Gastroesophageal sphincter (tissue), 3 donors: ENCODE results near the gene GLT1D1.

Source experiments
- CTCF ChIP-seq, 4 experiments: fragments of 200-600 bp in 2 of 4; fragments of 450-650 bp in 2 of 4; sonication (generic) in 1 of 4; IDR thresholded peaks; one replicate each; pipeline ENCODE4 v1.5.1; 2017 to 2019; ENCODE audit warnings: antibody characterized with exemption in 4 of 4, mild to moderate bottlenecking in 2 of 4, moderate library complexity in 2 of 4
- POLR2A ChIP-seq, 2 donors: fragments of 450-650 bp; IDR thresholded peaks; one replicate each; pipeline ENCODE4 v1.6.1; 2017; ENCODE audit warnings: antibody characterized with exemption in 2 of 2, mild to moderate bottlenecking in 2 of 2, moderate library complexity in 1 of 2
- POLR2AphosphoS5 ChIP-seq: sonication (generic); formaldehyde crosslinking; IDR thresholded peaks from one replicate; pipeline ENCODE4 v1.6.1; 2017; ENCODE audit warnings: antibody characterized with exemption

- TF ChIP-seq CTCF (IDR thresholded peaks at IDR 0.05) (no peak), POLR2A (IDR thresholded peaks at IDR 0.05) (no peak), POLR2AphosphoS5 (no peak)
These were observed 29.9 kb upstream of the GLT1D1 start for GRCh38 chr12:128823216-128823915.
